Upper lobe of right lung (tissue), 1 donor: ENCODE results near the gene OVCH1. TPM values are rescaled to one million over a fixed set of nuclear protein-coding genes. Genes with fewer than 3 reads are reported as not detected.

Experiments used
- ATAC-seq: fragments of 200-7000 bp; cut with Tn5 transposase; one replicate; pipeline ENCODE4 v1.9.1; 2020; ENCODE audit warnings: mild to moderate bottlenecking, moderate library complexity
- DNase-seq: peaks from one replicate; pipeline ENCODE4 v3.0.0-alpha.2; 2020
- H3K27ac ChIP-seq: fragments of 200-600 bp; one replicate; pipeline ENCODE4 v1.8.0; 2022
- H3K27me3 ChIP-seq: fragments of 200-600 bp; one replicate; pipeline ENCODE4 v1.8.0; 2022; ENCODE audit warnings: mild to moderate bottlenecking
- H3K36me3 ChIP-seq: fragments of 200-600 bp; one replicate; pipeline ENCODE4 v1.8.0; 2022
- H3K4me1 ChIP-seq: fragments of 200-600 bp; one replicate; pipeline ENCODE4 v1.8.0; 2022
- H3K4me3 ChIP-seq: fragments of 200-600 bp; one replicate; pipeline ENCODE4 v1.8.0; 2022; ENCODE audit warnings: mild to moderate bottlenecking
- H3K9me3 ChIP-seq: fragments of 200-600 bp; one replicate; pipeline ENCODE4 v1.8.0; 2022
- CTCF ChIP-seq: fragments of 200-600 bp; IDR thresholded peaks from one replicate; pipeline ENCODE4 v1.8.0; 2022; ENCODE audit warnings: antibody characterized with exemption
- intact Hi-C: fragments of 100-400 bp; cut with DNase I; formaldehyde crosslinking; loops from one replicate; pipeline ENCODE4 v1.11.0; 2022
- total RNA-seq: library from RNA; stranded (reverse); fragmentation: NEBNext Ultra II Directional; extraction: Animal tissue kit (Norgen Biotek cat#: 25700); gene quantifications from one replicate; pipeline ENCODE4 v1.2.1, GENCODE V29; 2021
- donor health status: DM: no; HTN: yes; CAD: no; lungs with severe emphysema.

The OVCH1 gene
- total RNA-seq, 1 donor from 2014 or later, result 2.0 TPM

DNA sequence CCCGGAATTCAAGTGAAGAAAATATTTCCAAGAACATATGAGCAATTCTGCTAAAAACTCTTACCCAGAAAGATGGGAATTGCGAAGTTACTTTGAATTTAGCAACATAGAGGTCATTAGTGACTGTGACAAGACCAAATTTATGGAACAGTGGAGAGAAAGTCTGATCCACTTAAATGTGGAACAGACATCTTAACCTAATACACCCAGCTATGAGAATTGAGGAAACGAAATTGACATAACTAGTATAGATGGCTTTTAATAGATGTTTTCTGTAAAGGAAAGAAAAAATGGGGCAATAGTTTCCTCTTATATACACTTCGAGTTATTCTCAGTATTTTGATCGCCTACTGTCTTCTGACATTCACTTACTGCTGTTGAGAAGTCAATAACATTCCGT is 4.6 kb downstream of the OVCH1 start:
- peak; percentile 68 for ATAC-seq
- Histone ChIP-seq H3K27me3 (no peaks in the 10 kb centered on the region), H3K4me1 (no peaks in the 10 kb centered on the region), H3K27ac (no peak overlapping the region), H3K9me3 (no peaks in the 10 kb centered on the region), H3K4me3 (no peak overlapping the region), H3K36me3 (no peaks in the 10 kb centered on the region)
- TF ChIP-seq CTCF, result no peak
- no peak for DNase-seq
- intact Hi-C loops, result no loop called here

GRCh38 chr12:29486972-29487371 is 10.5 kb downstream of the OVCH1 start:
- TF ChIP-seq CTCF, result no peak
- Histone ChIP-seq H3K4me3 (no peak overlapping the region), H3K27me3 (no peaks in the 10 kb centered on the region), H3K4me1 (no peaks in the 10 kb centered on the region), H3K27ac (no peak overlapping the region), H3K36me3 (no peaks in the 10 kb centered on the region), H3K9me3 (no peaks in the 10 kb centered on the region)
- intact Hi-C loops, result no loop called here
- DNase-seq, result no peak
- no peak for ATAC-seq

DNA sequence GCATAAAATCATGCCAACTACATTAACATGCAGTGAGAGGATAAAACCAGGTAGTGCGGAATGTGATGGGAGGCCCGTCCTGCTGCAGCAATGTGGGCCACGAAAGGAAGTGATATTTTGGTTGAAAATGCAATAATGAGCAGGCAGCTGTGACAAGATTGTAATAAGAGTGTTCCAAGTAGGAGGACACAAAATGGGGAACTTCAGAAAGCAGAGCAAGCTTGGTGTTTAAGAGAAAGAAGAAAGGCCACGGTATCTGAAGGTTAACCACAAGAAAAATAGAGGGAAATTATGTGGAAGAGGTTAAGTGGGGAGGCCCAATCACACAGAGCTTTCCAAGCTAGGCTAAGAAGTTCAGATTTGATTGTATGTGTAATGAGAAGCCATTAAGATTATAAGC is 34.3 kb downstream of the OVCH1 start:
- Histone ChIP-seq H3K4me1 (no peaks in the 10 kb centered on the region), H3K9me3 (no peaks in the 10 kb centered on the region), H3K4me3 (no peak overlapping the region), H3K27me3 (no peaks in the 10 kb centered on the region), H3K27ac (no peak overlapping the region), H3K36me3 (no peaks in the 10 kb centered on the region)
- no peak for TF ChIP-seq CTCF
- intact Hi-C loops, result no loop called here
- DNase-seq, result no peak
- ATAC-seq, result no peak

- DNase-seq, result no peak
- Histone ChIP-seq H3K27ac (no peak overlapping the region), H3K4me1 (no peaks in the 10 kb centered on the region), H3K27me3 (no peaks in the 10 kb centered on the region), H3K9me3 (no peaks in the 10 kb centered on the region), H3K36me3 (no peaks in the 10 kb centered on the region), H3K4me3 (no peak overlapping the region)
- intact Hi-C loops, result no loop called here
- no peak for TF ChIP-seq CTCF
- ATAC-seq, result no peak
These were observed 37.4 kb downstream of the OVCH1 start for GRCh38 chr12:29460082-29460481.

- intact Hi-C loops, result no loop called here
- Histone ChIP-seq H3K27ac (no peak overlapping the region), H3K27me3 (no peaks in the 10 kb centered on the region), H3K4me3 (no peak overlapping the region), H3K36me3 (no peaks in the 10 kb centered on the region), H3K9me3 (no peaks in the 10 kb centered on the region), H3K4me1 (no peaks in the 10 kb centered on the region)
- TF ChIP-seq CTCF, result no peak
- ATAC-seq, result no peak
- DNase-seq, result no peak
These were observed 42.4 kb downstream of the OVCH1 start for GRCh38 chr12:29455087-29455486.

DNA sequence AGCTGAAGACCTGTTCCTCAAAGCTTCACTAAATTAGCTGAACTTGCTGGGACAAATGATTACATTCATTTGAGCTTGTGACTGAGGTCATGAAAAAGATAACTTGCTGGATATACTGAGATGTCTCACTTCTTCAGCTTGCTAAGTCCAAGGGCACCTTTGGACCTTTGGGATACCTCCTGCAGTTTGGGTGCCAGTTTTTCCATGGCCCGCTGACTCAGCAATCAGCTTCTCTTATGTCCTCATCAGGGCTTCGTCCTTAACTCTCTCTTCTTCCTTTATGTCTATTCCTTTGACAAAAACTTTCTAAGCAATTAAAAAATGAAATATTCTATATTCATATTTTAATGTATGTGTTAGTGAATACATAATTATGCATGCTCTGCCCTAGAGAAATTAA is 45.6 kb downstream of the OVCH1 start:
- Histone ChIP-seq H3K27ac (no peak overlapping the region), H3K36me3 (no peaks in the 10 kb centered on the region), H3K27me3 (no peaks in the 10 kb centered on the region), H3K4me3 (no peak overlapping the region), H3K4me1 (no peaks in the 10 kb centered on the region), H3K9me3 (no peaks in the 10 kb centered on the region)
- no peak for ATAC-seq
- intact Hi-C loops, result no loop called here
- no peak for DNase-seq
- TF ChIP-seq CTCF, result no peak
